ENCODE measurements around the gene RAP1GAP. TPM values are rescaled to one million over a fixed set of nuclear protein-coding genes. Genes with fewer than 3 reads are reported as not detected.

RAP1GAP gene
- total and polyA plus RNA-seq, 4 donors: 5.6 to 64.7 (median 28.0) TPM

- no peak overlapping the region for H3K9ac ChIP-seq (ENCODE audit: insufficient read depth in 1 of 2, low read length in 2 of 2)
- no peaks in the 10 kb centered on the region for H3K27me3 ChIP-seq (ENCODE audit: control insufficient read depth in 3 of 3, insufficient read depth in 3 of 3, low read length in 2 of 3)
- TF ChIP-seq, protein P1, sequence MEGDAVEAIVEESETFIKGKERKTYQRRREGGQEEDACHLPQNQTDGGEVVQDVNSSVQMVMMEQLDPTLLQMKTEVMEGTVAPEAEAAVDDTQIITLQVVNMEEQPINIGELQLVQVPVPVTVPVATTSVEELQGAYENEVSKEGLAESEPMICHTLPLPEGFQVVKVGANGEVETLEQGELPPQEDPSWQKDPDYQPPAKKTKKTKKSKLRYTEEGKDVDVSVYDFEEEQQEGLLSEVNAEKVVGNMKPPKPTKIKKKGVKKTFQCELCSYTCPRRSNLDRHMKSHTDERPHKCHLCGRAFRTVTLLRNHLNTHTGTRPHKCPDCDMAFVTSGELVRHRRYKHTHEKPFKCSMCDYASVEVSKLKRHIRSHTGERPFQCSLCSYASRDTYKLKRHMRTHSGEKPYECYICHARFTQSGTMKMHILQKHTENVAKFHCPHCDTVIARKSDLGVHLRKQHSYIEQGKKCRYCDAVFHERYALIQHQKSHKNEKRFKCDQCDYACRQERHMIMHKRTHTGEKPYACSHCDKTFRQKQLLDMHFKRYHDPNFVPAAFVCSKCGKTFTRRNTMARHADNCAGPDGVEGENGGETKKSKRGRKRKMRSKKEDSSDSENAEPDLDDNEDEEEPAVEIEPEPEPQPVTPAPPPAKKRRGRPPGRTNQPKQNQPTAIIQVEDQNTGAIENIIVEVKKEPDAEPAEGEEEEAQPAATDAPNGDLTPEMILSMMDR (IDR thresholded peaks at IDR 0.05; ENCODE audit: control extremely low read depth, extremely low read depth): no peak
- peaks cover 0 to 2% (median 0%) of the 10 kb centered on the region in 4 donors for H3K36me3 ChIP-seq (ENCODE audit: control insufficient read depth in 4 of 4, insufficient read depth in 4 of 4, low read length in 4 of 4)
- H3K4me3 ChIP-seq: no peak overlapping the region
- H3K27ac ChIP-seq (ENCODE audit: low read depth in 1 of 2, low read length in 1 of 2): no peak overlapping the region
- DNase-seq: no peak
- ATAC-seq (ENCODE audit: insufficient read depth, low FRiP score): no peak
- H3K9me3 ChIP-seq (ENCODE audit: control insufficient read depth in 4 of 4, insufficient read depth in 3 of 4, low read length in 3 of 4): peaks cover 0 to 2% (median 0%) of the 10 kb centered on the region in 4 donors
- no peaks in the 10 kb centered on the region for H3K4me1 ChIP-seq (ENCODE audit: control insufficient read depth in 5 of 5, insufficient read depth in 5 of 5, low read length in 5 of 5)
- WGBS, 2 donors: 96% methylated on average over 16 to 17 of the region's 17 CpGs
Observed at GRCh38 chr1:21563971-21564370, 105.2 kb downstream of the RAP1GAP start.

DNA sequence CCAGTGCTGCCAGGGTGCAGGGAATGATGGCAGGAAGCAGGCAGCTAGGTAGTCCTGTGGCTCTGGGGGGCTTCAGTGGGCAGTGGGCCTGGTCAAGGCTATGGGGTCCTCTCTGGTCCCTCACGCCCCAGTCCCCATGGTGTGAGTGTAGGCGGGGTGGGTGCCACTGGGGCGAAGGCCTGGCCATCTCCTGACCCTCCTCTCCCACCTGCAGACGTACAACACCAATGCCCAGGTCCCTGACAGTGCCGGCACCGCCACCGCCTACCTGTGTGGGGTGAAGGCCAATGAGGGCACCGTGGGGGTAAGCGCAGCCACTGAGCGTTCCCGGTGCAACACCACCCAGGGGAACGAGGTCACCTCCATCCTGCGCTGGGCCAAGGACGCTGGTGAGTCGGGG is 106.3 kb downstream of the RAP1GAP start:
- no peak for ATAC-seq (ENCODE audit: insufficient read depth, low FRiP score)
- Histone ChIP-seq H3K36me3 (ENCODE audit: control insufficient read depth in 4 of 4, insufficient read depth in 4 of 4, low read length in 4 of 4) (peaks cover 0 to 2% (median 0%) of the 10 kb centered on the region in 4 donors), H3K27ac (ENCODE audit: low read depth in 1 of 2, low read length in 1 of 2) (no peak overlapping the region), H3K9ac (ENCODE audit: insufficient read depth in 1 of 2, low read length in 2 of 2) (no peak overlapping the region), H3K4me3 (no peak overlapping the region), H3K27me3 (ENCODE audit: control insufficient read depth in 3 of 3, insufficient read depth in 3 of 3, low read length in 2 of 3) (no peaks in the 10 kb centered on the region), H3K4me1 (ENCODE audit: control insufficient read depth in 5 of 5, insufficient read depth in 5 of 5, low read length in 5 of 5) (no peaks in the 10 kb centered on the region), H3K9me3 (ENCODE audit: control insufficient read depth in 4 of 4, insufficient read depth in 3 of 4, low read length in 3 of 4) (peaks cover 0 to 2% (median 0%) of the 10 kb centered on the region in 4 donors)
- TF ChIP-seq, protein P1 (IDR thresholded peaks at IDR 0.05; ENCODE audit: control extremely low read depth, extremely low read depth): no peak
- 93 to 96% methylated on average over 15 of the region's 15 CpGs for WGBS, 2 donors
- DNase-seq: no peak

DNA sequence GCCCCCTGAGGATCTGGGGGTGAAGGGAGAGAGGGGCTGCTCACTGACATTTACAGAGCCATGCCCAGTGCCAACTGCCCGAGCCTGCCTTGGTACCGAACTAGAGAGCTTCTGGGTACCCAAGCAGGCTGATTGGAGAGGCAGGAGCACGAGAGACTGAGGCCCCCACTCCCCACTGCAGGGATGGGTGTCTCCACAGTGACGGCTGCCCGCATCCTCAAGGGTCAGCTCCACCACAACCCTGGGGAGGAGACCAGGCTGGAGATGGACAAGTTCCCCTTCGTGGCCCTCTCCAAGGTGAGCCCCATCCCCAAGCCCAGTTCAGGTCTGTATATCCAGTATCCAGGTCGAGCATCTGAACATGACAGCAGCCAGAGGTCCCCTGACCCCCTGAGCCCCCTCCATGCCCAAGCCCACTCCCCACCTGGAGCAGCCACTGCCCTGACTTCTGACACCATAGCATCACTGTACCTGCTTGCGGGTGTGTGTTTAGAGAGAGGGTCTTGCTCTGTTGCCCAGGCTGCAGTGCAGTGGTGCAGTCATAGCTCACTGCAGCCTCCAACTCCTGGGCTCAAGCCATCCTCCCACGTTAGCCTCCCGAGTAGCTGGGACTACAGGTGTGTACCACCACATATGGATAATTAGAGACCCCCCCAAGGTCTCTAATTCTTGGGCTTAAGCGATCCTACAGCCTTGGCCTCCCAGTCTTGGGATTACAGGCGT is 108.1 kb downstream of the RAP1GAP start:
- no peak for ATAC-seq (ENCODE audit: insufficient read depth, low FRiP score)
- no peak overlapping the region for H3K27ac ChIP-seq (ENCODE audit: low read depth in 1 of 2, low read length in 1 of 2)
- peaks cover 0 to 2% (median 0%) of the 10 kb centered on the region in 4 donors for H3K36me3 ChIP-seq (ENCODE audit: control insufficient read depth in 4 of 4, insufficient read depth in 4 of 4, low read length in 4 of 4)
- peaks cover 0 to 2% (median 0%) of the 10 kb centered on the region in 4 donors for H3K9me3 ChIP-seq (ENCODE audit: control insufficient read depth in 4 of 4, insufficient read depth in 3 of 4, low read length in 3 of 4)
- DNase-seq: no peak
- no peaks in the 10 kb centered on the region for H3K4me1 ChIP-seq (ENCODE audit: control insufficient read depth in 5 of 5, insufficient read depth in 5 of 5, low read length in 5 of 5)
- no peak overlapping the region for H3K4me3 ChIP-seq
- H3K9ac ChIP-seq (ENCODE audit: insufficient read depth in 1 of 2, low read length in 2 of 2): no peak overlapping the region
- TF ChIP-seq, protein P1 (IDR thresholded peaks at IDR 0.05; ENCODE audit: control extremely low read depth, extremely low read depth): no peak
- 92 to 95% methylated on average over 12 of the region's 12 CpGs for WGBS, 2 donors
- H3K27me3 ChIP-seq (ENCODE audit: control insufficient read depth in 3 of 3, insufficient read depth in 3 of 3, low read length in 2 of 3): no peaks in the 10 kb centered on the region
